DLD1 (cell line): ENCODE results near the gene NMUR2.

Experiments used
- in situ Hi-C: cut with HindIII; loops from 2 replicates; pipeline ENCODE4 v1.10.0; 2017; ENCODE audit warnings: low sequenced_read_pairs

Gene NMUR2

DNA sequence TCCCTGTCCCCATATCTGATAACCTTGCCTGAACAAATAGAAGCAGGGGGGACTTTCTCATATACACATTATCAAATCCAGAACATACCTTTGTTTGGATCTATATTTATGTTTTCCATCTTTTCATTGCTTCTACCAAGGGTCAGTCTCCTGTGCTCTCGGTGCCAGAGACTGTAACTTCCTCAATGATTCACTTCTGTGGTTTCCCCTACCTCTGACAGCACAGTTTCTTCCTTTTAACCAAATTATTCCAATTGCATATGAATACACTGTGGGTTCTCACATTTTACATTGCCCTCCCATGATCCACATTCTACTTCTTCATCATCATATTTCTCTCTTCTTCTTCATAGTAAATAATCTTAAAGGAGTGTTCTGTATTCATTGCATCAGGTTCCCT, 32.2 kb downstream of the NMUR2 start:
- in situ Hi-C loops = no loop called here

DNA sequence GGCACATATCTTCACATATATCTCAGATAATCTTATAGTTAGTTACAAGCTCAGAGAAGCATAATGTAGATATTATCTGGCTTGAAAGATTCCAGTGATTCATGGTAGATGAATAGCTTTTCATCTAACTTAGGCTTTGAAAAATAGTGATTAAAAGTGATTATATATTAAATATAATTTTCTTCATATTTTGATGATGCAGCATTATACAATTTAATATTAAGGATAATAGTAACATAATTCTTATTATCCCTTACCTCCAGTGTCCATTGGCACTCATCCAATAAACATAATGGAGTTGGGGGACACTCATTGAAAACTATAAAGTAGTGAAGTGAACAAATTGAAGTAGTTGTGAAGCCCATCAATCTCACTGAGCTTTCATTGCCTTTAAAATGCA, 35.8 kb downstream of the NMUR2 start:
- in situ Hi-C loops = no loop called here

DNA sequence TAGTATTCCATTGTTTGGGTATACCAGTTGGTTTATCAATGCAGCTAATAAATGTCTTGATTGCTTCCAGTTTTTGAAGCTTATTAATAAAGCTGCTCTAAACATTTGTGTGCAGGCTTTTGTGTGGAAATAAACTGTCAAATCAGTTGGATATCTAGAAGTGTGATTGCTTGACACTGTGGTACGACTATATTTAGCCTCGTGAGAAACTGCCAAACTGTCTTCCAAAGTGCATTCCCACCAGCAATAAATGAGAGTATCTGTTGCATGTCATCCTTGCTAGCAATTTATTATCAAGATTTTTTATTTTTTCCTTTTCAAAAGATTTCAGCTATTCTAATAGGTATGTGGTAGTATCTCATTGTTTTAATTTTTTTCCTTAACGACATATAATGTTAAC, 37.5 kb downstream of the NMUR2 start:
- in situ Hi-C loops = no loop called here

DNA sequence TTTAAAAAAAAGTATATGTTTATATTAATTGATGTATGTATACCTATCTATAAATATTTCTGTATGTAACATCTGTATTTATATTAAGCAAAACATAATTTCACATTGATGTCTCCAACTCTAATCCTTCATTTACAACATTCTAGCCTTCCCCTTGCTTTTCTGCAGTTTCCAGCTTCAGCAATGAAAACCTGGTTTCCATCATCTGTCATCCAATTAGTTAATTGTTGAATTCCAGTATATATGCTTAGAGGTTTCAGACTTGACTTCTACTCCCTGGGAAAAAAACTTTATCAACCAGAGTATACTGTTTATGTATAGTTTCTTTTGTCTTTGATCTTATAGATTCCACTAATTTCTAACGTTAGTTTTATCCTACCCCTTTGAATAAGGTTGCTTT, 38.4 kb downstream of the NMUR2 start:
- in situ Hi-C loops = no loop called here

DNA sequence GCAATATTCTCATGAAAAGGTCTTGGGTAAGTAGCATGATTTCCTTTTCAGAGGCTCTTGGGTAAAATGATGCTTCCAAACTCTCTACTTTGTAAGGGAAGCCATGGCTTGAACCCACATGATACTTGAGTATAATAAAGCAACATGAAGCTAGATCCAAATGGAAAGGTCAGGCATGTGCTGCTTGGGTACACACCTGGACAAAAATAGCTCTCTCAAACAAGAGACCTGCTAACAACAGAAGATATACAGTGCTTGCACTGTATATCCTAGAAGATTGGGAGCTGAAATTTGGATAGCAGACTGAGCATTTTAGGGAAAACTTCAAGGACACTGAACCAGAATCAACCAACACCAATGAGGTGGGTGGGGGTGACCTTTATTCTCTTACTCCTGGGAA, 40.2 kb downstream of the NMUR2 start:
- in situ Hi-C loops = no loop called here

DNA sequence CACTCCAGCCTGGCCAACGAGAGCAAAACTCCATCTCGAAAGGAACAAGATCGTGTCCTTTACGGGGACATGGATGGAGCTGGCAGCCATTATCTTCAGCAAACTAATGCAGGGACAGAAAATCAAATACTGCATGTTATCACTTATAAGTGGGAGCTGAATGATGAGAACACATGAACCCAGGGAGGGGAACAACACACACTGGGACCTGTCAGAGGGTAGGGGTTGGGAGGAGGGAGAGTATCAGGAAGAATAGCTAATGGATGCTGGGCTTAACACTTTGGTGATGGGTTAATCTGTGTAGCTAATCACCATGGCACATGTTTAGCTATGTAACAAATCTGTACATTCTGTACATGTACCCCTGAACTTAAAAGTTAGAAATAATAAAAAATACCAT, 40.9 kb downstream of the NMUR2 start:
- in situ Hi-C loops = no loop called here

DNA sequence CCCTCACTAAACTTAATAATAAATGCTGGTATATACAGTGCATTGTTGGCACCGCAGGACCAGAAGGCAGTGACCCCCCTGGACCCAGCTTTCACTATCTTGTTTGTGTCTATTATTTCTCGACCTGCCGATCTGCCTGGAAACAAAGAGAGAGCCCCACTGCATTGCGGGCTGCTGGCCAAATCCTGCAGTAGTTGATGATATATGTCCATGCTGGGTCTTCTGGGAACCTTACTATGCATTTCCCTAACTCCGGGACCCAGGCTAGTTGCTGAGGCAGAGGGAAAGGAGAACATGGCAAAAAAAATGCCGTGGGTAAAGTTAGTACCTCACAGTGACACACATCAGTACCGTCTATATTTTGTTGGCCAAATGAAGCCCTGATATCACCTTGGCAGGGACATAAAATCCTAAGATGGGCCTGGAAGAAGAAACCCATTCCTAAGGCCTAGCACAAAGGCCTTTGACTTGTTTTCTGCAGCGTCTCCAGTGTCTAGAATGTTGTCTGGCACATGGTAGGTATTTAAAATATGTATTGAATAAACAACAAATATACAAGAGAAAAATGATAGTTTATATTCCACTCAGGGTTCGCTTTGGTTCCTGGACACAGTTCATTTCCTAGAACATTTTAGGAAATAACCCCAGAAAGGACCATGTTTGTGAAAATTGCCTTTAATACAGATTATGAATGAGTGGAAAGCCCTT, 46.1 kb downstream of the NMUR2 start:
- in situ Hi-C loops = no loop called here

DNA sequence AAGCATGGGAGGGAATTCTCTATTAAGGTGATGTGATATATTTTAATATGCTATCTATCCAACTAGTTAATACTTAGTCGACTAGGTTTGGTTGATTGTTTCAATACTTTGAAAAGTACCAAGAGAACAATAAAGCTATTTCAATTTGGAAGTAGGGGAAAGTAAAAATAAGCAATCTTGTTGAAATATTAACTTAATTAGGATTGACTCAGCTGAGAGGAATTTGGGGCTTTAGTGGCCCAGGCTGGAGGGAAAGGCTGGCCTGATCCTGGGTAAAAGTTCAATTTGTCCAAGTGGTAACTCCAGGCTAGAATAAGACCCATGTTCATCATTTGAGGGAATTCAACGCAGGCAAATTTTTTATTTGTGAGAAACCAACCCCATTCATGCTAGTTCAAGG, 48.6 kb downstream of the NMUR2 start:
- in situ Hi-C loops = no loop called here

DNA sequence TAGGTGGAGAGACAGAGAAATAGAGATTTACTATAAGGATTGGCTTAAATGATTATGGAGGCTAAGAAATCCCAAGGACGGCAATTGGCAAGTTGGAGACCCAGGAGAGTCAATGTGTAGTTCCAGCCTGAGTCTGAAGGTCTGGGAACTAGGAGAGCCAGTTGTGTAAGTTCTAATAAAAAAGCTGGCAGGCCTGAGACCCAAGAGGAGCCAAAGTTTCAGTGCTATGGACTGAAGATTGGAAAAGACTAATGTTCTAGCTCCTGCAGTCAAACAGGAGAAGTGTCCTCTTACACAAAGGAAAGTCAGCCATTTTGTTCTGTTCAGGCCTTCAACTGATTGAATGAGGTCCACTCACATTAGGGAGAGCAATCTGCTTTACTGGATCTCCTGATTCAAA, 50.0 kb downstream of the NMUR2 start:
- in situ Hi-C loops = no loop called here

DNA sequence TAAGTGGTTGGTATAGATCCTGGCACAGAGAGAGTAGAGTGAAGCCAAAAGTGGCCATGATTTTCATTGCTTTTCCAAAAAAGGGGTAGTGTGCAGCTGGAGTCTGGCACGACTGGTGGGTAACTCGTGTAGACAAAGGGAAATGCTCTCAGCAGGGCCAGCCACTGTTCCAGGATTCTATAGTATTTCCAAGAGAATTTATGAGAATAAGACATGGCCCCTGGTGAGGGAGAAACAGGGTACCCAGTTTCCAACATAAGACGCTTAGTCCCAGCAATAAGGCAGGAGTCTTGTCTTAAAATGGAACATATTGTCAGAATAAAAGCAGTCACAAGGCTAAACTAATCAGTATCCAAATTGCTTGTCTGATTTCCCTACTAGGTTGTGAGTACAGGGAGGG, 52.1 kb downstream of the NMUR2 start:
- in situ Hi-C loops = no loop called here

DNA sequence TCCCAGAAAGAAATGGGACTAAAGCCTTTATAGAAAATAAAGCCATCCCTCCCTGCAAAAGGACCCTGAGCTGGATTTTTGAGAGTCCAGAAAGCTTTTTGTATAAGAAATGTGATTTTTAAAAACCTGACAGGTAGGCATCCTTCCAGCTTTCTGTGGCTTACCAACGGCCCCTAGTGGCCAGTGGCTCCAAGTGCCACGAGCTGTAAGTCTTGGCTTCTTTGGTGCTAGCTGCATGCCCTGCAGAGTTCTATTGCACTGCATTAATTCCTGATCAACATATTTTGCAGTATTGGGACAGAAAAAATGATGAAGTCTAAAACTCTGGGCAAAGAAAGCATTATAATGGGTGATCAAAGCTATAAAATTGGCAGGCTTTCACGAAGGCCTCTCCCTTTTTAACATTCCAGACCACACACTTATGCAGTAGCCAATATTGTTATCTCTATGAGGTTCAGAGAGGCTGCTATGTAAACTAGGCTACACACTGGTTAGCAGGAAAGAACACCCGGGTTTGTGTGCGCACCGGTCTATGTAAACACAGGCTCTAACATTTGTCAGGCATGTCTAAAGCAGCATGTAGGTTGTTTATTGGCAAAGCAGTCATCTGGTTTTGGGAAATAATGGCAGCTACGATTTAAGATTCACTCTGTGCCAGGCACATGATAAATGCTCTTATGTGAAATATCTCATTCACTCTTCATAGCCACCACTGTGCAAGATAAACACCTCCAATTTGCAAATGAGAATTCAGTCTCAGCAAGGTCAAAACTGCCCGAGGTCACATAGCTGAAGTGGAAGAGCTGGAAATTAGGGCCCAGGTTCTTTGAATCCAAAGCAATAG, 55.2 kb downstream of the NMUR2 start:
- in situ Hi-C loops = no loop called here
